ENCODE data around the gene RNF223.

Gene RNF223

GRCh38 chr1:1054971-1055370 lies 19.1 kb downstream of the RNF223 start:
- no peak for ATAC-seq

More at GRCh38 chr1:1054971-1055370, 19.1 kb downstream of the RNF223 start:
- no peak for TF ChIP-seq TCF4 (CRISPR knock-in tag; IDR thresholded peaks at IDR 0.05; ENCODE audit: borderline replicate concordance)
- no peak for TF ChIP-seq ZNF8 (CRISPR knock-in tag; IDR thresholded peaks at IDR 0.05)
- TF ChIP-seq PPARA (CRISPR knock-in tag; IDR thresholded peaks at IDR 0.05; ENCODE audit: borderline replicate concordance): no peak
- TF ChIP-seq POU6F1 (CRISPR knock-in tag; IDR thresholded peaks at IDR 0.05; ENCODE audit: borderline replicate concordance, low read depth): no peak
- TF ChIP-seq CSDC2 (CRISPR knock-in tag; IDR thresholded peaks at IDR 0.05): no peak
- no peak for TF ChIP-seq BACH2 (CRISPR knock-in tag; IDR thresholded peaks at IDR 0.05; ENCODE audit: borderline replicate concordance)
- TF ChIP-seq ARNTL (CRISPR knock-in tag; IDR thresholded peaks at IDR 0.05; ENCODE audit: borderline replicate concordance, low read depth): no peak
- no peak for TF ChIP-seq ZC3H10 (CRISPR knock-in tag; IDR thresholded peaks at IDR 0.05)
- no peak for TF ChIP-seq ESRRG (CRISPR knock-in tag; IDR thresholded peaks at IDR 0.05)
- TF ChIP-seq TSHZ2 (CRISPR knock-in tag; IDR thresholded peaks at IDR 0.05): no peak
- TF ChIP-seq CREB5 (CRISPR knock-in tag; IDR thresholded peaks at IDR 0.05; ENCODE audit: low read depth): no peak
- no peak for TF ChIP-seq OSR1 (CRISPR knock-in tag; IDR thresholded peaks at IDR 0.05)
- no peak for TF ChIP-seq ZNF70 (CRISPR knock-in tag; IDR thresholded peaks at IDR 0.05)
- TF ChIP-seq GLIS3 (CRISPR knock-in tag; IDR thresholded peaks at IDR 0.05): no peak
- TF ChIP-seq PATZ1 (CRISPR knock-in tag; IDR thresholded peaks at IDR 0.05; ENCODE audit: borderline replicate concordance): no peak
- TF ChIP-seq SNAI2 (CRISPR knock-in tag; IDR thresholded peaks at IDR 0.05): no peak
- no peak for TF ChIP-seq CSRNP3 (CRISPR knock-in tag; IDR thresholded peaks at IDR 0.05)
- TF ChIP-seq ZFP3 (CRISPR knock-in tag; IDR thresholded peaks at IDR 0.05): no peak
- TF ChIP-seq ZNF565 (CRISPR knock-in tag; conservative IDR thresholded peaks at IDR 0.05; ENCODE audit: low read depth): no peak
- no peak for TF ChIP-seq RARB (CRISPR knock-in tag; IDR thresholded peaks at IDR 0.05)

All from SK-N-SH treated with all-trans-retinoic acid at 6 μM for 48 hours (cell line).